Mesendoderm (in vitro differentiated cells): ENCODE results near the gene RAB8B.
A peak's percentile ranks its signal among the peaks of the same experiment; 100 is the strongest.

Source experiments
- DNase-seq: peaks from one replicate; pipeline ENCODE4 v3.0.0; 2013
- H2AK5ac ChIP-seq: 2 replicates; pipeline ENCODE4 v1.6.1; 2013; ENCODE audit warnings: low read length, inconsistent platforms
- H2BK120ac ChIP-seq: 2 replicates; pipeline ENCODE4 v1.6.1; 2013; ENCODE audit warnings: low read depth, mild to moderate bottlenecking, low read length, moderate library complexity, mixed read lengths
- H2BK15ac ChIP-seq: replicated peaks from 2 replicates; pipeline ENCODE4 v1.6.1; 2013; ENCODE audit warnings: low read depth, mild to moderate bottlenecking, moderate library complexity
- H2BK5ac ChIP-seq: 2 replicates; pipeline ENCODE4 v1.6.1; 2013; ENCODE audit warnings: low read length, inconsistent platforms
- H3K18ac ChIP-seq: 2 replicates; pipeline ENCODE4 v1.6.1; 2013; ENCODE audit warnings: mild to moderate bottlenecking, low read length, mixed read lengths
- H3K23ac ChIP-seq: one replicate; pipeline ENCODE4 v1.6.1; 2013; ENCODE audit warnings: low read length
- H3K27ac ChIP-seq: 2 replicates; pipeline ENCODE4 v1.5.1; 2013; ENCODE audit warnings: low read depth, mild to moderate bottlenecking, inconsistent platforms, low read length, moderate library complexity
- H3K27me3 ChIP-seq: 2 replicates; pipeline ENCODE4 v1.6.1; 2013; ENCODE audit warnings: low read length, control low read depth, mild to moderate bottlenecking, inconsistent platforms; ENCODE audit not compliant: insufficient read depth, poor library complexity
- H3K36me3 ChIP-seq: 2 replicates; pipeline ENCODE4 v1.6.1; 2013; ENCODE audit warnings: low read length, inconsistent platforms; ENCODE audit not compliant: control insufficient read depth, insufficient read depth
- H3K4ac ChIP-seq: one replicate; pipeline ENCODE4 v1.6.1; 2013; ENCODE audit warnings: low read depth, mild to moderate bottlenecking, low read length, moderate library complexity
- H3K4me1 ChIP-seq: 2 replicates; pipeline ENCODE4 v1.6.1; 2013; ENCODE audit warnings: low read depth, low read length, inconsistent platforms; ENCODE audit not compliant: control insufficient read depth
- H3K4me2 ChIP-seq: 2 replicates; pipeline ENCODE4 v1.6.1; 2013; ENCODE audit warnings: low read length
- H3K4me3 ChIP-seq: 2 replicates; pipeline ENCODE4 v1.5.1; 2013; ENCODE audit warnings: mild to moderate bottlenecking, low read length
- H3K56ac ChIP-seq: one replicate; pipeline ENCODE4 v1.6.1; 2013; ENCODE audit warnings: low read length
- H3K79me1 ChIP-seq: 2 replicates; pipeline ENCODE4 v1.6.1; 2013; ENCODE audit warnings: low read length, inconsistent platforms
- H3K79me2 ChIP-seq: 2 replicates; pipeline ENCODE4 v1.6.1; 2013; ENCODE audit warnings: mild to moderate bottlenecking, low read length; ENCODE audit not compliant: control insufficient read depth, insufficient read depth
- H3K9ac ChIP-seq: 2 replicates; pipeline ENCODE4 v1.6.1; 2013; ENCODE audit warnings: low read length, inconsistent platforms
- H4K5ac ChIP-seq: one replicate; pipeline ENCODE4 v1.6.1; 2013; ENCODE audit warnings: low read length
- H4K8ac ChIP-seq: one replicate; pipeline ENCODE4 v1.6.1; 2013; ENCODE audit warnings: low read depth, mild to moderate bottlenecking, control low read depth, low read length, moderate library complexity
- WGBS: extraction: QIAGEN DNeasy Blood & Tissue Kit; methylation state at CpG from one replicate; pipeline ENCODE4 v1.1.7; 2013; ENCODE audit warnings: low lambda C conversion rate, missing lambda C conversion rate; ENCODE audit not compliant: insufficient coverage; ENCODE audit errors: extremely low coverage; 5-methylcytosine and 5-hydroxymethylcytosine counted together

Gene RAB8B

DNA sequence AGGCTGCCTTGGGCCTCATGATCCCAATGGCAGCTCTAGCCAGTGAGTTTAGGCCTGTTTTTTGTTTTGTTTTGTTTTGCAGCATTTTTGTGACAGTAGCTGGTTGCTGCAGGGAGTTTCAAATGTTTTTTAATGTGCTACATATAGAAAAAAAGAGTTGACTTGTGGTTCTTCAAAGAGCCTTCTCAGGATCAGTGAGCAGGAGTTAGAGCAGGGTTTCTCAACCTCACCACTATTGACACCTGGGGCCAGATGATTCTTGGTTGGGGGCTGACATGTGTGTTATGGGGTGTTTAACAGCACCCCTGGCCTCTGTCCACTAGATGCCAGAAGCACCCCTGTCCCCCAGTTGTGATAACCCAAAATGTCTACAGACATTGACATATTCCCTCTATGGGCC is 105.9 kb downstream of the RAB8B start:
- Histone ChIP-seq H3K36me3 (no peaks in the 10 kb centered on the region), H3K23ac (no peak overlapping the region), H3K4me1 (no peaks in the 10 kb centered on the region), H3K4ac (no peak overlapping the region), H3K4me2 (no peak overlapping the region), H3K4me3 (no peak overlapping the region), H2BK5ac (no peak overlapping the region), H4K8ac (no peak overlapping the region), H3K79me2 (no peaks in the 10 kb centered on the region), H3K56ac (no peak overlapping the region), H3K79me1 (no peaks in the 10 kb centered on the region), H3K27ac (no peak overlapping the region), H4K5ac (no peak overlapping the region), H2AK5ac (no peak overlapping the region), H3K27me3 (no peaks in the 10 kb centered on the region), H3K18ac (no peak overlapping the region), H3K9ac (no peak overlapping the region), H2BK120ac (no peak overlapping the region), H2BK15ac (no peak overlapping the region)
- DNase-seq = no peak

DNA sequence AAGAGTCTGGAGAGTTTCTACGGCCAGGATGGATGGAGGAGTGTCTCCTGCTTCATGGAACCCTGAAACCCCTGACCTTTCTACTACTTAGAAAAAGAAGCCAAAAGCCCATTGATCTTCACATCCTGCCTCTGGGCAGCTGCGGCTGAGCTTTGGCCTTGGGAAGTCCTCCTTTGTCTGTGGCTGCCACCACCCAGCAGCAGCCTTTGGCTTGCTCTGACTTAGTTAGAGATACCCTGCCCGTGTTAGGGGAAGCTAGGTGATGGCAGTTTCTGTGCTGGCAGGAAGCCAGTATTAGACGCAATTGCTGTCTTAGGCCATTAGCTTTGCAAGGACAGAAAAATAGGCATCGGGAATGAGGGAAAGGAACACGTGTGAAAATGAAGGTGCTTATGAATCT is 106.8 kb downstream of the RAB8B start:
- H3K79me2 ChIP-seq = no peaks in the 10 kb centered on the region
- DNase-seq = no peak

DNA sequence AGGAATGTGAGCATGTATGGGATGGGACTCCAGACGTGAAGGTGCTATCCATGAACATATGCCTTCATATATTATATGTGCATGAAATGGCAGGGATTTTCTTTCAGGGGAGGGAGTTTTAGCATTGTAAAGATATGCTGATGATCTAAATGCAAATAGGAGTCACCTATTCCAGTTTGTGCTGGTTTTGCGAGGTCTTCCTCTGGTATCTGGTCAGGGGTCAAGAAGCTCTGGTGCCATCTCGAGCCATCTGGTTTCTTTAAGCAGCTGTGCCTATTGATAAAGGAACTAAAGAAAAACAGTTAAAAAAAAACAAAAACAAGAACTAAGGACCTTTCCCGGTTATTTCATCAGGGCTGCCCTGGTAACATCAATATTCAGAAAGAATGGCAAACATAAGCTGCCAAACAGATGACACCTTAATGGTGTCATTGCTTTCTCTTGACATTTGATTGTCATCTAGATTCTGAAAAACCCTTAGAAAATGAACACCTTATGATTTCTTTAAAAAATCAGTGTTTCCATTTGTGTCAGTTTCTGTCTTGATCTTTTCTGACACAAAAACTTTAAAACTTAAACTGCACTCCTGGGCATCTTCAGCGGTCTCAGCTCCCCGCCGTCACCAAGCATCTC is 110.7 kb downstream of the RAB8B start:
- Histone ChIP-seq H2BK15ac (no peak overlapping the region), H2BK5ac (no peak overlapping the region), H3K79me2 (no peaks in the 10 kb centered on the region), H3K4me3 (no peak overlapping the region), H3K36me3 (no peaks in the 10 kb centered on the region), H3K4me1 (no peaks in the 10 kb centered on the region), H3K23ac (no peak overlapping the region), H4K8ac (no peak overlapping the region), H3K18ac (no peak overlapping the region), H4K5ac (no peak overlapping the region), H2BK120ac (no peak overlapping the region), H3K27me3 (no peaks in the 10 kb centered on the region), H3K4ac (no peak overlapping the region), H3K79me1 (no peaks in the 10 kb centered on the region), H2AK5ac (no peak overlapping the region), H3K4me2 (no peak overlapping the region), H3K27ac (no peak overlapping the region), H3K9ac (no peak overlapping the region), H3K56ac (no peak overlapping the region)
- no peak for DNase-seq
- WGBS = no CpG with 5 or more reads among the region's 7 CpGs

More for the DNA sequence above, 106.8 kb downstream of the RAB8B start:
- Histone ChIP-seq H3K9ac (no peak overlapping the region), H4K5ac (no peak overlapping the region), H3K4me2 (no peak overlapping the region), H2BK15ac (no peak overlapping the region), H3K79me1 (no peaks in the 10 kb centered on the region), H3K4ac (no peak overlapping the region), H3K56ac (no peak overlapping the region), H3K18ac (no peak overlapping the region), H3K27ac (no peak overlapping the region), H3K4me1 (no peaks in the 10 kb centered on the region), H3K36me3 (no peaks in the 10 kb centered on the region), H3K4me3 (no peak overlapping the region), H3K23ac (no peak overlapping the region), H2BK120ac (no peak overlapping the region), H2BK5ac (no peak overlapping the region), H3K27me3 (no peaks in the 10 kb centered on the region), H2AK5ac (no peak overlapping the region), H4K8ac (no peak overlapping the region)
- WGBS = no CpG with 5 or more reads among the region's 6 CpGs

DNA sequence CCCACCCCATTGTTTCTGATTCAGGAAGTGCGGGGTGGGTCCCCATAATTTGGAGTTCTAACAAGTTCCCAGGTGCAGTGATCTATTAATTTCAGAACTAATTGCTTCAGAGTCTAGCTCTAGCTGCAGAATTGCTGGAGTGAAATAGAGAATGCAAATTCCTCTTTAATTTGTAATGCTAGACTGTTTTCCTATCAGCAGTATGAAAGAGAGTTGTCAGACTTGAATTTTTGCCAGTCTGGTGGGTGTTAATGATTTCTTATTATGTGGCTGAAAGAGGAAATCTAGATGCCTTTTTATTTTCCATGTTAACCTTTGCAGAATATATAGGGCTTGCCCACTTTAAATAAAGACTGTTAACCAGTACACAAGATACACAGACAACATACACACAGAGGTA is 111.7 kb downstream of the RAB8B start:
- no peak overlapping the region for H2BK5ac ChIP-seq
- no peaks in the 10 kb centered on the region for H3K79me2 ChIP-seq
- H4K8ac ChIP-seq = no peak overlapping the region
- DNase-seq = no peak
- no peak overlapping the region for H3K4me3 ChIP-seq
- H2BK15ac ChIP-seq = peak overlapping the region; percentile 64
- H3K36me3 ChIP-seq = no peaks in the 10 kb centered on the region
- WGBS = no CpG with 5 or more reads among the region's 1 CpG
- H3K27me3 ChIP-seq = no peaks in the 10 kb centered on the region
- H3K79me1 ChIP-seq = no peaks in the 10 kb centered on the region
- no peak overlapping the region for H2BK120ac ChIP-seq
- no peak overlapping the region for H2AK5ac ChIP-seq
- no peak overlapping the region for H3K23ac ChIP-seq
- peak overlapping the region; percentile 56 for H3K18ac ChIP-seq
- no peak overlapping the region for H3K56ac ChIP-seq
- no peak overlapping the region for H3K4me2 ChIP-seq
- H4K5ac ChIP-seq = no peak overlapping the region
- no peaks in the 10 kb centered on the region for H3K4me1 ChIP-seq
- no peak overlapping the region for H3K27ac ChIP-seq
- no peak overlapping the region for H3K9ac ChIP-seq
- no peak overlapping the region for H3K4ac ChIP-seq

DNA sequence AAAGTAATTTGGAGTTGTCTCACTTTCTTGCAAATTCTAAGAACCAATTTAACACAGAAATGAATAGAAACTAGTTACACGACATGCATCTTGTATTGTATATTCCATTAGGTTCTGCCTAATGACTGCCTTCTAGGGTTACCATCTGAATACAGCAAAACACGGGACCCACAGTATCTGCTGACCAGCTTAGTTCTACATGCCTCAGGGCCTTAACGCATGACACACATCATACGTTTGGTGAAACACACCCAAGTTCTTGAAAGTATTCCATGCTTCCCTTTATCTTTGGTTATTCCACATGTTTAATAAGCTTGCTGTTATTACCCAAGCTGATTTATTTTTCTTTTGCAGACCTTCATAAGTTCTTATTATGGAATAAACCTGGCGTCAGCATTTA is 115.9 kb downstream of the RAB8B start:
- Histone ChIP-seq H4K5ac (no peak overlapping the region), H3K56ac (no peak overlapping the region), H3K36me3 (no peaks in the 10 kb centered on the region), H3K4ac (no peak overlapping the region), H2AK5ac (no peak overlapping the region), H2BK15ac (no peak overlapping the region), H3K79me2 (no peaks in the 10 kb centered on the region), H3K4me3 (no peak overlapping the region), H2BK5ac (no peak overlapping the region), H3K23ac (no peak overlapping the region), H3K27me3 (no peaks in the 10 kb centered on the region), H3K18ac (no peak overlapping the region), H2BK120ac (no peak overlapping the region), H3K79me1 (no peaks in the 10 kb centered on the region), H4K8ac (no peak overlapping the region), H3K9ac (no peak overlapping the region), H3K27ac (no peak overlapping the region), H3K4me1 (no peaks in the 10 kb centered on the region), H3K4me2 (no peak overlapping the region)
- no CpG with 5 or more reads among the region's 5 CpGs for WGBS
- no peak for DNase-seq

DNA sequence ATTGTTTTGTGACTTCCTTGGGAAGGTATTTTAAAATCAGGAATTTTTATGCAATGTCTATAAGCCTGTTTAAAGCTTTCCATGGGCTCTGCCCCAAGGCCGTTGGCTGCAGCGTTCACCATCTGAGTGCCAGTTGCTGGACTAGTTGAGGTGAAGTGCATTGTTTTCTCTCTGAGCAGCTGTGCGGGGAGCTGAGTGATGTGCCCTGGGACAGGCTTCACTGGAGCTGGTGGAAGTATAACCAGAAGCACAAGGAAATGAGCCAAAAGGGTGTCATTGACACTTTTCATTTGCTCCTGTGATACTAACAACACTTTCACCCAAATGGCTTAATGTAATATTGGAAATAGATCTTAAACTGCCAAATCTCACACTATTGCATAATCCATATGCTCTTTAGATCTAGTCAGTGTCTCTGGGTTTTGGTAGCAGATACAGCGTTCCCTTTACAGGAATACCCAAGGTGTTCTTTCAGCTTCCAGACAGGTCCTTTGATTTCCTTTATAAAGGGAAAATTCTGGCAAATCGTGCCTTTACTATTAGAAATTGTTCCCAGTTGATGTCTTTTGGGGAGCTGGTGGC is 117.2 kb downstream of the RAB8B start:
- no peak for DNase-seq
- no peaks in the 10 kb centered on the region for H3K79me1 ChIP-seq
- WGBS = no CpG with 5 or more reads among the region's 5 CpGs

More for the DNA sequence above, 117.2 kb downstream of the RAB8B start:
- no peak overlapping the region for H3K56ac ChIP-seq
- H3K4me2 ChIP-seq = no peak overlapping the region
- H3K36me3 ChIP-seq = no peaks in the 10 kb centered on the region
- no peaks in the 10 kb centered on the region for H3K27me3 ChIP-seq
- H4K8ac ChIP-seq = no peak overlapping the region
- H3K79me2 ChIP-seq = no peaks in the 10 kb centered on the region
- no peak overlapping the region for H3K27ac ChIP-seq
- no peak overlapping the region for H3K23ac ChIP-seq
- H3K18ac ChIP-seq = no peak overlapping the region
- no peak overlapping the region for H2AK5ac ChIP-seq
- H3K9ac ChIP-seq = no peak overlapping the region
- H2BK15ac ChIP-seq = no peak overlapping the region
- H3K4ac ChIP-seq = no peak overlapping the region
- no peak overlapping the region for H3K4me3 ChIP-seq
- H3K4me1 ChIP-seq = no peaks in the 10 kb centered on the region
- H2BK120ac ChIP-seq = no peak overlapping the region
- H2BK5ac ChIP-seq = no peak overlapping the region
- no peak overlapping the region for H4K5ac ChIP-seq
